ENCODE data around the gene ZNF592. TPM values are rescaled to one million over a fixed set of nuclear protein-coding genes. Genes with fewer than 3 reads are reported as not detected.
"Not testable (repeated sequence)": the region's sequence is repeated elsewhere in the genome, so short reads cannot be mapped to it uniquely, and the experiment has no call there.

ZNF592 gene
- total and polyA plus RNA-seq, 2 donors (not counting 3 experiments of a cell fraction or from before 2014, with no cell fraction given) = 12.3 to 21.1 TPM

- dilution Hi-C loops (cut with MboI; ENCODE audit: extremely low pct_ligation_motif_present, low sequenced_read_pairs) (no loop called here), intact Hi-C loops (cut with micrococcal nuclease) (no loop called here)
- H3K27me3 ChIP-seq (ENCODE audit: control insufficient read depth in 2 of 2, insufficient read depth in 2 of 2, low read length in 2 of 2) = no peaks in the 10 kb centered on the region
- no peak overlapping the region for H3K4me3 ChIP-seq (replicated peaks in 1 of 3; ENCODE audit: insufficient read depth in 1 of 3, low read depth in 1 of 3, low read length in 3 of 3)
- H3K4me1 ChIP-seq (ENCODE audit: control insufficient read depth, extremely low read depth, insufficient read depth, low read length) = peaks cover 24% of the 10 kb centered on the region
- no peak for TF ChIP-seq POLR2A (IDR thresholded peaks at IDR 0.05; ENCODE audit: low read depth, low read length)
- TF ChIP-seq EZH2 (IDR thresholded peaks at IDR 0.05; ENCODE audit: borderline replicate concordance, low read depth, low read length, severe bottlenecking) = no peak
- TF ChIP-seq, protein P1, sequence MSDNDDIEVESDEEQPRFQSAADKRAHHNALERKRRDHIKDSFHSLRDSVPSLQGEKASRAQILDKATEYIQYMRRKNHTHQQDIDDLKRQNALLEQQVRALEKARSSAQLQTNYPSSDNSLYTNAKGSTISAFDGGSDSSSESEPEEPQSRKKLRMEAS (IDR thresholded peaks at IDR 0.05; ENCODE audit: insufficient read depth, insufficient read length) = no peak
- no peak for TF ChIP-seq POLR2AphosphoS5 (IDR thresholded peaks at IDR 0.05; ENCODE audit: insufficient read depth, low read depth, low read length)
- no peak for TF ChIP-seq JUN (IDR thresholded peaks at IDR 0.05; ENCODE audit: borderline replicate concordance, insufficient read depth, insufficient read length, low read depth)
- TF ChIP-seq GATA2 (IDR thresholded peaks at IDR 0.05; ENCODE audit: insufficient read depth, insufficient read length, low read depth, low read length) = no peak
- TF ChIP-seq, protein P2, sequence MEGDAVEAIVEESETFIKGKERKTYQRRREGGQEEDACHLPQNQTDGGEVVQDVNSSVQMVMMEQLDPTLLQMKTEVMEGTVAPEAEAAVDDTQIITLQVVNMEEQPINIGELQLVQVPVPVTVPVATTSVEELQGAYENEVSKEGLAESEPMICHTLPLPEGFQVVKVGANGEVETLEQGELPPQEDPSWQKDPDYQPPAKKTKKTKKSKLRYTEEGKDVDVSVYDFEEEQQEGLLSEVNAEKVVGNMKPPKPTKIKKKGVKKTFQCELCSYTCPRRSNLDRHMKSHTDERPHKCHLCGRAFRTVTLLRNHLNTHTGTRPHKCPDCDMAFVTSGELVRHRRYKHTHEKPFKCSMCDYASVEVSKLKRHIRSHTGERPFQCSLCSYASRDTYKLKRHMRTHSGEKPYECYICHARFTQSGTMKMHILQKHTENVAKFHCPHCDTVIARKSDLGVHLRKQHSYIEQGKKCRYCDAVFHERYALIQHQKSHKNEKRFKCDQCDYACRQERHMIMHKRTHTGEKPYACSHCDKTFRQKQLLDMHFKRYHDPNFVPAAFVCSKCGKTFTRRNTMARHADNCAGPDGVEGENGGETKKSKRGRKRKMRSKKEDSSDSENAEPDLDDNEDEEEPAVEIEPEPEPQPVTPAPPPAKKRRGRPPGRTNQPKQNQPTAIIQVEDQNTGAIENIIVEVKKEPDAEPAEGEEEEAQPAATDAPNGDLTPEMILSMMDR (IDR thresholded peaks at IDR 0.05; ENCODE audit: extremely low read depth in 1 of 2, insufficient read depth in 1 of 2, low read depth in 1 of 2, low read length in 2 of 2) = no peak
- TF ChIP-seq MYC (IDR thresholded peaks at IDR 0.05; ENCODE audit: low read depth, low read length) = no peak
- TF ChIP-seq FOS (IDR thresholded peaks at IDR 0.05; ENCODE audit: borderline replicate concordance, insufficient read depth, low read length) = no peak
- peaks cover 4% of the 10 kb centered on the region for H4K20me1 ChIP-seq (replicated peaks; ENCODE audit: control insufficient read depth, extremely low read depth, insufficient read depth, low read length)
- H3K9me3 ChIP-seq (replicated peaks; ENCODE audit: control insufficient read depth, insufficient read depth, low read length) = no peaks in the 10 kb centered on the region
- BruUV-seq (replicated peaks) = no TSS peak
- no peak overlapping the region for H3K9ac ChIP-seq (replicated peaks; ENCODE audit: extremely low read depth, insufficient read depth, low read length)
- no peak for DNase-seq (ENCODE audit: low read depth, low spot score)
- peak; percentile 78 for FAIRE-seq
- H3K9me1 ChIP-seq (replicated peaks; ENCODE audit: control insufficient read depth, extremely low read depth, insufficient read depth, low read length) = no peaks in the 10 kb centered on the region
- ChIA-PET POLR2A (no interaction called here), CTCF (interaction anchor here (0.7 to 1.9 kb wide), 3 partner anchors 153 to 176 kb away, joined by 3 to 4 read pairs (median 4); no protein-coding TSS in a partner anchor)
- H3K4me2 ChIP-seq (ENCODE audit: insufficient read depth, low read length) = no peak overlapping the region
- H3K79me2 ChIP-seq (ENCODE audit: control insufficient read depth, insufficient read depth, low read length) = peaks cover 85% of the 10 kb centered on the region
- H2AFZ ChIP-seq (ENCODE audit: low read depth, low read length) = no peak overlapping the region
- H3K27ac ChIP-seq (ENCODE audit: insufficient read depth, low read depth, low read length) = no peak overlapping the region
- H3K36me3 ChIP-seq (ENCODE audit: control insufficient read depth in 2 of 2, extremely low read depth in 1 of 2, insufficient read depth in 2 of 2, low read length in 2 of 2) = no peaks in the 10 kb centered on the region
These were observed 4.3 kb downstream of the ZNF592 start for GRCh38 chr15:84752700-84753099.

DNA sequence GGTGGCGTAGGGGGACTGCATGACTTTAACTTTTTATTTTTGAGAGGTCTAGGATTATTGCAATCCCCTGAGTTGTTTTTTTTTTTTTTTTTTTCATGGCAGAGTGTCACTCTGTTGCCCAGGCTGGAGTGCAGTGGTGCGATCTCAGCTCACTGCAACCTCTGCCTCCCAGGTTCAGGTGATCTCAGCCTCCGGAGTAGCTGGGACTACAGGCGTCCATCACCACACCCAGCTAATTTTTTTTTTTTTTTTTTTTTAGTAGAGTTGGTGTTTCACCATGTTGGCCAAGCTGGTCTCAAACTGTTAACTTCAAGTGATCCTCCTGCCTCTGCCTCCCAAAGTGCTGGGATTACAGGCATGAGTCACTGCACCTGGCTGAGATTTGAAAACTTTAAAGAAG is 6.5 kb downstream of the ZNF592 start:
- H3K9ac ChIP-seq (replicated peaks; ENCODE audit: extremely low read depth, insufficient read depth, low read length); H3K9me1 ChIP-seq (replicated peaks; ENCODE audit: control insufficient read depth, extremely low read depth, insufficient read depth, low read length); H3K36me3 ChIP-seq (ENCODE audit: control insufficient read depth in 2 of 2, extremely low read depth in 1 of 2, insufficient read depth in 2 of 2, low read length in 2 of 2); H4K20me1 ChIP-seq (replicated peaks; ENCODE audit: control insufficient read depth, extremely low read depth, insufficient read depth, low read length); CTCF ChIA-PET; H2AFZ ChIP-seq (ENCODE audit: low read depth, low read length); FAIRE-seq; H3K27ac ChIP-seq (ENCODE audit: insufficient read depth, low read depth, low read length); BruUV-seq (replicated peaks); H3K4me3 ChIP-seq (replicated peaks in 1 of 3; ENCODE audit: insufficient read depth in 1 of 3, low read depth in 1 of 3, low read length in 3 of 3); DNase-seq (ENCODE audit: low read depth, low spot score); dilution Hi-C loops (cut with MboI; ENCODE audit: extremely low pct_ligation_motif_present, low sequenced_read_pairs); H3K4me2 ChIP-seq (ENCODE audit: insufficient read depth, low read length); H3K27me3 ChIP-seq (ENCODE audit: control insufficient read depth in 2 of 2, insufficient read depth in 2 of 2, low read length in 2 of 2); POLR2A ChIA-PET; intact Hi-C loops (cut with micrococcal nuclease); H3K9me3 ChIP-seq (replicated peaks; ENCODE audit: control insufficient read depth, insufficient read depth, low read length): not testable (repeated sequence)
- peaks cover 93% of the 10 kb centered on the region for H3K79me2 ChIP-seq (ENCODE audit: control insufficient read depth, insufficient read depth, low read length)
- H3K4me1 ChIP-seq (ENCODE audit: control insufficient read depth, extremely low read depth, insufficient read depth, low read length) = peaks cover 17% of the 10 kb centered on the region
